Activated CD4-positive, alpha-beta T cell treated with anti-CD3 and anti-CD28 coated beads for 36 hours (primary cell): ENCODE data around the gene DUSP9. TPM values are rescaled to one million over a fixed set of nuclear protein-coding genes. Genes with fewer than 3 reads are reported as not detected.
"Not testable (repeated sequence)": the region's sequence is repeated elsewhere in the genome, so short reads cannot be mapped to it uniquely, and the experiment has no call there.

Experiments used
- ATAC-seq: fragments of 200-7000 bp; cut with Tn5 transposase; one replicate; pipeline ENCODE4 v1.10.0; 2021; ENCODE audit warnings: mild to moderate bottlenecking, moderate library complexity
- CTCF ChIA-PET: fragments of 350-600 bp; sonication (Branson Sonifier 250); formaldehyde crosslinking; loops from one replicate; lab custom pipeline; 2021; ENCODE audit warnings: antibody characterized with exemption; lab: Charles Lee
- POLR2A ChIA-PET: fragments of 350-600 bp; sonication (Branson Sonifier 250); formaldehyde crosslinking; loops from one replicate; lab custom pipeline; 2021; ENCODE audit warnings: antibody characterized with exemption, inconsistent platforms; lab: Charles Lee
- DNase-seq: peaks from one replicate; pipeline ENCODE4 v3.0.0-alpha.2; 2020
- H3K27ac Mint-ChIP-seq: one replicate; pipeline ENCODE4 v1.8.0; 2021; ENCODE audit warnings: mixed read lengths
- H3K27me3 Mint-ChIP-seq: one replicate; pipeline ENCODE4 v1.8.0; 2021; ENCODE audit warnings: mixed read lengths
- H3K36me3 Mint-ChIP-seq: one replicate; pipeline ENCODE4 v1.8.0; 2021; ENCODE audit warnings: low read depth, mixed read lengths
- H3K4me1 Mint-ChIP-seq: one replicate; pipeline ENCODE4 v1.8.0; 2021; ENCODE audit warnings: mixed read lengths
- H3K4me3 Mint-ChIP-seq: one replicate; pipeline ENCODE4 v1.8.0; 2021; ENCODE audit warnings: mild to moderate bottlenecking, moderate library complexity, mixed read lengths
- H3K9me3 Mint-ChIP-seq: one replicate; pipeline ENCODE4 v1.8.0; 2021; ENCODE audit warnings: low read depth, mixed read lengths
- intact Hi-C, 2 experiments: fragments of 100-400 bp; cut with DNase I in 1 of 2; cut with micrococcal nuclease in 1 of 2; formaldehyde crosslinking; loops; one replicate each; pipeline versions ENCODE4 v1.14.2 to v1.15.1; 2022 to 2024; cut with DNase I, micrococcal nuclease
- total RNA-seq, 2 experiments: library from RNA; stranded (reverse); gene quantifications; one replicate each; pipeline ENCODE4 v1.2.3, GENCODE V29; 2021

Gene DUSP9, protein sequence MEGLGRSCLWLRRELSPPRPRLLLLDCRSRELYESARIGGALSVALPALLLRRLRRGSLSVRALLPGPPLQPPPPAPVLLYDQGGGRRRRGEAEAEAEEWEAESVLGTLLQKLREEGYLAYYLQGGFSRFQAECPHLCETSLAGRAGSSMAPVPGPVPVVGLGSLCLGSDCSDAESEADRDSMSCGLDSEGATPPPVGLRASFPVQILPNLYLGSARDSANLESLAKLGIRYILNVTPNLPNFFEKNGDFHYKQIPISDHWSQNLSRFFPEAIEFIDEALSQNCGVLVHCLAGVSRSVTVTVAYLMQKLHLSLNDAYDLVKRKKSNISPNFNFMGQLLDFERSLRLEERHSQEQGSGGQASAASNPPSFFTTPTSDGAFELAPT
- total RNA-seq: under 1 TPM; 0.12 to 0.14 TPM

DNA sequence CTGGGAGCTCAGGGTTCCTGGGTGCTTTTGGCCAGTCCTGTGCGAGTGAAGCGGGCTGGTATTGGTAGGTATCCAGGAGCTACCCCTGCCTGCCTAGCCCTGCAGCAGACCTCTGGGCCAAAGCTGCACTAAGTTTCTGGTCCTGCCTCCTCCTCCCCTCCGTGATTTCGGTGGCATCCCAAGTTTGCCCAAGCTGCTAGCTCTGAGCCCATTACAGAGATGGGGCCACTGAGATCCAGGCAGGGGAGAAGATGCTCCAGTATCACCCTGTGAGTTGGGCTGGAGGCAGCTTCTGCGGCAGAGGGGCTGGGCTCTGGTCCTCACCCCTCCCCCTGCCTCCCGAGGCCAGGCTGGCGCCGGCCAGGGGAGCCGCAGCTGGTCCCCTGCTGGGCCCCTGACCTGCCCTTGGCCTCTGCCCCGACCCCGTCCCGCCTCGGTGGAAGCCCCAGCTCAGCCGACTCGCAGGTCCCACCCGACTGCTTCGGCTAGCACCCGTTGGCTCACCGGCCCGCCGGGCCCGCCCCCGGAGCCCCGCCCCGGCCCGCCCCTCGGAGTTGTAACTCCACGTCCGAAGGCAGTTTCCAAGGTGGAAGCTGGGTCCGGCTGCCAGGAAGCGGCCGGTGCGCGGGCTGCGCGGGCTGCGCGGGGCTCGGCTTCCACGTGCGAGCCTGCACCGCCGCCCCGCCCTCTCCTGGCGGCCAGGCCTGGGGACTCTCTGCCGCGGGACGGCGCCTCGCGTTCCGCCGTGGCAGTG is at the start of gene DUSP9:
Gene DUSP9 (plus strand): TSS at position 584 of the 754 bp plus-strand sequence. CDS start 751 bp downstream, outside the sequence.
- no peaks in the 10 kb centered on the region for H3K9me3 Mint-ChIP-seq
- intact Hi-C loops: loop anchor here (2.0 to 5.0 kb wide), 4 partner anchors 36 to 704 kb away; no protein-coding TSS in a partner anchor
- H3K27me3 Mint-ChIP-seq: peaks cover 29% of the 10 kb centered on the region
- CTCF ChIA-PET: interaction anchor here (0.7 to 3.4 kb wide), 9 partner anchors 9 to 199 kb away, joined by 3 to 12 read pairs (median 4); no protein-coding TSS in a partner anchor
- POLR2A ChIA-PET: interaction anchor here (0.6 kb wide), 1 partner anchor 37 kb away, joined by 3 read pairs; no protein-coding TSS in a partner anchor
- H3K4me3 Mint-ChIP-seq: no peak within 1 kb of the TSS
- no peak for DNase-seq
- H3K4me1 Mint-ChIP-seq: peaks cover 8% of the 10 kb centered on the region
- no peak within 1 kb of the TSS for H3K27ac Mint-ChIP-seq
- H3K36me3 Mint-ChIP-seq: no peaks in the 10 kb centered on the region
- ATAC-seq: no peak

DNA sequence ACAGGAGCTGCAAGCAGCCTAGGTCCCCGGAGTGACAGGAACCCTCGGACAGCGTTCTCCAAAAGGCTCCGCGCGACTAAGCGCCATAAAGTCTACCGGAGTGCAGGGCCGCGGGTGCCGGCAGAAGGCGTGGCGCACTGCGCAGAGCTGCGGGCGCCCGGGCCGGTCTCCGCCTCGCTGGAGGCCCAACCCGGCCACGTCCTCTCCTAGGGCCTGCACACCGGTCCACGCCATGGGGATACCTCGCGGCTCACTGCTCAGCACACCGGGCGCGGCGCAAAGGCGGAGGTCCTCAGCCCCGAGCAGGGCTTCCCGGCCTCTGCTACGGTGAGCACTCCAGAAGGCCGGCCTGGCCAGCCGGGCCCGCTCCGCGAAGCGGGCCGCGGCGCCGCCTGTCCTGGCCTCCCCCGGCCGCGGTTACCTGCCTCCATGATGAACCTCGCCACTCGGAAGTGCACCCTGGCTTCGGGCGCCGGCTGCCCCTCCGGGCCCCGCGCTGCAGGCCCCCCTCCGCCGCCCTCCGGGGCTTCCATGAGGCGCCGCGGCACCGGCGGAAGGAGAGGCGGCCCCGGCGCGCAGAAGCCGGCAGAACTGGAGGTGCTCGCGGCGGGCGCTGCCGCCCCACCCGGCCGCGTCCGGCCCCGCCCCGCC is 48.3 kb upstream of the DUSP9 start, which contains the start of gene CCNQ:
Gene CCNQ (minus strand): TSS at position 599 of the 651 bp plus-strand sequence. CDS start 66 bp downstream, at position 533.
- ChIA-PET POLR2A (interaction anchor here (0.6 to 1.2 kb wide), 3 partner anchors 11 to 133 kb away, joined by 5 read pairs; no protein-coding TSS in a partner anchor), CTCF (interaction anchor here (0.7 to 3.0 kb wide), 2 partner anchors 10 to 46 kb away, joined by 3 to 18 read pairs; no protein-coding TSS in a partner anchor)
- H3K36me3 Mint-ChIP-seq: peaks cover 9% of the 10 kb centered on the region
- H3K27ac Mint-ChIP-seq: peak within 1 kb of the TSS; percentile 72
- no peaks in the 10 kb centered on the region for H3K9me3 Mint-ChIP-seq
- ATAC-seq: peak; percentile 66
- H3K4me3 Mint-ChIP-seq: peak within 1 kb of the TSS; percentile 81
- no peaks in the 10 kb centered on the region for H3K27me3 Mint-ChIP-seq
- H3K4me1 Mint-ChIP-seq: peaks cover 35% of the 10 kb centered on the region
- intact Hi-C loops: loop anchor here in 1 of 2 experiments (1.0 to 5.0 kb wide), 9 partner anchors 11 to 640 kb away; partner anchors contain the start of genes ABCD1, BCAP31, HAUS7 and HCFC1
- DNase-seq: peak; percentile 45

DNA sequence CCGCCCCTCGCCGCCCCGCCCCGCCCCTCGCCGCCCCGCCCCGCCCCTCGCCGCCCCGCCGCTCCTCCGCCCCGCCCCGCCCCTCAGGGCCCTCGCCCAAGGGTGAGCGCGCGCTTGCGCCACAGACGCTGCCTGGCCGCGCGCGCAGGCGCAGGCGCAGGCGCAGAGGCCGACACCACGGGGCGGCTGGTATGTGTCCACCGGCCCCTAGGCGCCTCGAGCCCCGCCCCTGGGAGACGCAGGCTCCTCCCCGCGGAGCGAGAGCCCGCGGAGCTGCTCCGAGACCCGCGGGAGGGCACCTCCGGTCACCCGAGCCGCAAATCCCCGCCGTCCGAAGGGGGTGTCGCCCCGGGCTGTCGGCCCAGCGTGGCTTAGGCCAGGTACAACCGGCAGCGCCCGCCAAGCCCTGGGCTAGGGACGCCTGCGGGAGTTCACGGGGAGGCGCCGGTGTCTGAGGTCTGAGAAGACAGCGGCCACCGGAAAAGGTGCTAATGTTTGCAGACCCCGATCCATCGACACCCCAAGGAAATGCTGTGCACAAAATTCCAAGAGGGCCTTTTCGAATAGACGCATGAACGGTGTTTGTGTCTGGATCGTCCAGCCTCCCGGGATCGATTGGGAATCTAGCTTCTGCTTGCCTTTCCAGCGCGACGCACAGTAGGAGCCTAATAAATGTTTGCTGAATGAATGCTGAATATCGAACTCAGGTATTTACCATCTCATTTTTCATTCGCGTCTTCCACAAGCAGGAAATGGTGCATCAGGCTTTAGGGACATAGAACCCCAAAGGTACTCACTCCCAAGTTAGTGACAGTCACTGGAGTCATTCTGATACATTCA is 47.6 kb upstream of the DUSP9 start:
- DNase-seq (peak; percentile 92), ATAC-seq (peak; percentile 94)
- Mint-ChIP-seq H3K36me3 (peaks cover 9% of the 10 kb centered on the region), H3K4me1 (peaks cover 35% of the 10 kb centered on the region), H3K9me3 (no peaks in the 10 kb centered on the region), H3K27me3 (no peaks in the 10 kb centered on the region), H3K27ac (peak overlapping the region; percentile 72), H3K4me3 (peak overlapping the region; percentile 81)
- intact Hi-C loops: loop anchor here in 1 of 2 experiments (1.0 to 5.0 kb wide), 9 partner anchors 10 to 641 kb away; partner anchors contain the start of genes ABCD1, BCAP31, HAUS7 and HCFC1
- POLR2A ChIA-PET: interaction anchor here (1.2 kb wide), 1 partner anchor 10 kb away, joined by 5 read pairs; no protein-coding TSS in a partner anchor
- CTCF ChIA-PET: interaction anchor here (0.6 to 3.0 kb wide), 8 partner anchors 10 to 504 kb away, joined by 3 to 18 read pairs (median 4); no protein-coding TSS in a partner anchor

DNA sequence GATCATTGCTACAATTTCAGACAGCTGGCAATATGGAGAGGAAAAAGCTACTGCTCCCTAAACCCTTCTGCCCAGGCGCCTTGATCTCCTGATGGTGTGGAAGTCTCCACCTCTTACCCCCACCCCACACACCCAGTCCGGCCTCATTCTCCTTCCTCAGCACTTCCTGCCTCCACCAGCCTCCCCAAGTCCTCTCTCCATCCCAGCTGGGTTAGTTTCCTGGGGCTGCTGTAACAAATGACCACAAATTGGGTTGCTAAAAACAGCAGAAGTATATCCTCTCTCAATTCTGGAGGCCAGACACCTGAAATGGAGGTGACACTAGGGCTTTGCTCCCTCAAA is 47.0 kb upstream of the DUSP9 start:
- Mint-ChIP-seq H3K27me3 (no peaks in the 10 kb centered on the region), H3K4me3 (peak overlapping the region; percentile 81), H3K27ac (peak overlapping the region; percentile 72), H3K4me1 (peaks cover 35% of the 10 kb centered on the region), H3K36me3 (peaks cover 9% of the 10 kb centered on the region), H3K9me3 (no peaks in the 10 kb centered on the region)
- ATAC-seq (no peak), DNase-seq (peak; percentile 32)
- POLR2A ChIA-PET: interaction anchor here (1.2 kb wide), 1 partner anchor 10 kb away, joined by 5 read pairs; no protein-coding TSS in a partner anchor
- intact Hi-C loops: no loop called here
- CTCF ChIA-PET: interaction anchor here (0.6 to 3.0 kb wide), 6 partner anchors 9 to 68 kb away, joined by 3 to 18 read pairs (median 4); no protein-coding TSS in a partner anchor

DNA sequence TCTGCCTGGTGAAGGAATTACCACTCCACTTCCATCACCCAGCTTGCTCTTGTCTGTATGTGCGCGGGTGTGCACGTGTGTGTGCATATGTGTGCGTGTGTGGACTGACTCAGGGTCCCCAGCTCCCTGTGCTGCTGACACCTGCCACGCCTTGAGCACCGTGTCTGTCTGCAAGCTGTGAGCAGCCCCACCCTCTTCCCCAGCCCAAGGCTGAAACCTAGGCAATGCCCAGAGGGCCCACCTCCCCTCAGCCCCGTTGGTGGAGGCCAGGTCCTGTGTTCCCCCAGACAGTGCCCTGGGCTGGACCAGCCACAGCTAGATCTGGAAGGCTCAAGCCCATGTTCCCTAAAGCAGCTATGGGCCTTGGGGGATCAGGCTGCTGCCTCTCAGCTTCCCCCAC is 46.1 kb upstream of the DUSP9 start:
- H3K4me1 Mint-ChIP-seq: peaks cover 35% of the 10 kb centered on the region
- DNase-seq (no peak), ATAC-seq (no peak)
- intact Hi-C loops: no loop called here
- ChIA-PET POLR2A (no interaction called here), CTCF (interaction anchor here (2.5 to 3.0 kb wide), 2 partner anchors 8 to 67 kb away, joined by 6 to 18 read pairs; no protein-coding TSS in a partner anchor)
- no peak overlapping the region for H3K4me3 Mint-ChIP-seq
- no peak overlapping the region for H3K27ac Mint-ChIP-seq
- no peaks in the 10 kb centered on the region for H3K27me3 Mint-ChIP-seq
- H3K36me3 Mint-ChIP-seq: peaks cover 5% of the 10 kb centered on the region
- no peaks in the 10 kb centered on the region for H3K9me3 Mint-ChIP-seq

DNA sequence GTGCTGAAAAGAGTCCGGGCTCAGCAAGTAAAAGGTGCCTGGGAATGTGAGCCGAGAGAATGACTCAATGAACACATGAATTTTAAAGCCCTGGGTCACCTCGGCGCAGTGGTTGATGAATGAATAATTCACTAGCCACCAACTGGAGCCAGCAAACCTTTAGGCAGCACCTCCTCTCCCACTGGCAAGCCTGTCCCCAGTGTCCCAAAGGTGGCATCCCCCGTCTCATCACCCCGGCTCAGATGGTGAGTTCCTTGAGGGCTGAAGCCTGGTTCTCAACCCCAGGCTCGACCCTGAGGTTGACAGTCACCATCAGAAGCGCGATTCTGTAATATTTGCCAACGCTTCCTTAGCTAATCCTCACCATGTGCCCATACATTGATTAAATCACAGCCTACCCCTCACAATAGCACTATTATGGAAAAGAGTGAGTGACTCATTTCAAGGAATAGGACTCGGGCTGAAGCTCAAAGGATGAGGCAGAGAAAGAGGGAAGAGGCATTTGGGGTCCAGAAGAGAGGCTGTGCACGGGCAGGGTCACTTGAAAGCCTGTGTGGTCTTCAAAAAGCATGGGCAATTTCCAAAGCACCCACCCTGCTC is 45.4 kb upstream of the DUSP9 start:
- Mint-ChIP-seq H3K27me3 (no peaks in the 10 kb centered on the region), H3K4me3 (no peak overlapping the region), H3K4me1 (peaks cover 31% of the 10 kb centered on the region), H3K36me3 (peaks cover 4% of the 10 kb centered on the region), H3K9me3 (no peaks in the 10 kb centered on the region), H3K27ac (no peak overlapping the region)
- intact Hi-C loops: no loop called here
- ATAC-seq (no peak), DNase-seq (no peak)
- POLR2A ChIA-PET: no interaction called here
- CTCF ChIA-PET: interaction anchor here (2.5 kb wide), 1 partner anchor 66 kb away, joined by 6 read pairs; no protein-coding TSS in a partner anchor

DNA sequence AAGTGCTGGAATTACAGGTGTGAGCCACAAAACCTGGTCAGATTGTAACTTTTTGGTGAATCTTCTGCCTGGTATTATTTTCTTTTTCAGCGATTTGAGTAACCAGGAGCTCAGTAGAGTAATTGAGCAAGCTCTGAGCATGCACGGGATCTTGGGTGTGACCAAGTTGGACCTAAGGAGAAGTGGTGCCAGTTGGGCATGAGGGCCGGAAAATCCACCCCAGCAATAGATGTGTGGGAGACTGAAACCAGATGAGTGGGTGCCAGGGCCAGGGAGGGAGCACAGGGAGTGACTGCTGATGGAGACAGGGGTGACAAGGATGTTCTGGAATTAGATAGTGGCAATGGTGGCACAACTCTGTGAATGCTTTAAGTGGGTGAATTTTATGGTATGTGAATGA is 44.4 kb upstream of the DUSP9 start:
- Mint-ChIP-seq H3K9me3 (no peaks in the 10 kb centered on the region), H3K27ac (no peak overlapping the region), H3K36me3 (no peaks in the 10 kb centered on the region), H3K4me1 (peaks cover 23% of the 10 kb centered on the region), H3K27me3 (no peaks in the 10 kb centered on the region), H3K4me3 (no peak overlapping the region)
- DNase-seq: no peak
- intact Hi-C loops: no loop called here
- ChIA-PET CTCF (interaction anchor here (0.6 to 1.4 kb wide), 3 partner anchors 33 to 272 kb away, joined by 3 to 4 read pairs (median 3); no protein-coding TSS in a partner anchor), POLR2A (no interaction called here)
- ATAC-seq: no peak

DNA sequence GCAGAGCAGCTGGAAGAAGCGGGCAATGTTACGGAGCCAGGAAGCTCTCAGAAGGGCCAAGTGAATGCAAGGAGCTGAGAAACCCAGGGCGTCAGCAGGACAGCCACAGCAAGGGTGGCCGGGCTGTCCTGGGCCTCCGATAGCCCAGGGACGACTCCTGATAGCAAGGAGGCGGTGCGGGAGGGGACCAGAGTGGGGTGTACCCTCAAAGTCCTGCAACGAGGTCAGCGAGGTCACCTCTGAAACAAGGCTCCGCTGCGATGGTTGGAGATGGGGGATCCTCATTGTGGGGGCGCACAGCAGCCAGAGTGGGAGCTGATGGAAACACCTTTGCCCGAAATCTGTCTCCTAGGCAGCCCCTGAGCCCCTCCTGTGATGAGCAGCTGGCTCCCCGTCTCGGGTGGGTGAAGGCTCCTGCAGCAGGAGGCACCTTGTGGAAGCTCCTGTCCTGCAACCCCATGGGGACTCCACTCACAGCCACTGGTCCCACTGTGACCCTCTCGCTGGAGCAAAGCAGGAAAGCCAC is 43.8 kb upstream of the DUSP9 start:
- intact Hi-C loops: no loop called here
- POLR2A ChIA-PET: no interaction called here
- no peak for ATAC-seq
- DNase-seq: no peak
- H3K27ac Mint-ChIP-seq: no peak overlapping the region
- no peaks in the 10 kb centered on the region for H3K36me3 Mint-ChIP-seq
- no peak overlapping the region for H3K4me3 Mint-ChIP-seq
- CTCF ChIA-PET: interaction anchor here (0.6 to 1.4 kb wide), 4 partner anchors 10 to 272 kb away, joined by 3 to 4 read pairs (median 3); no protein-coding TSS in a partner anchor
- H3K4me1 Mint-ChIP-seq: peaks cover 19% of the 10 kb centered on the region
- H3K9me3 Mint-ChIP-seq: no peaks in the 10 kb centered on the region
- H3K27me3 Mint-ChIP-seq: no peaks in the 10 kb centered on the region

DNA sequence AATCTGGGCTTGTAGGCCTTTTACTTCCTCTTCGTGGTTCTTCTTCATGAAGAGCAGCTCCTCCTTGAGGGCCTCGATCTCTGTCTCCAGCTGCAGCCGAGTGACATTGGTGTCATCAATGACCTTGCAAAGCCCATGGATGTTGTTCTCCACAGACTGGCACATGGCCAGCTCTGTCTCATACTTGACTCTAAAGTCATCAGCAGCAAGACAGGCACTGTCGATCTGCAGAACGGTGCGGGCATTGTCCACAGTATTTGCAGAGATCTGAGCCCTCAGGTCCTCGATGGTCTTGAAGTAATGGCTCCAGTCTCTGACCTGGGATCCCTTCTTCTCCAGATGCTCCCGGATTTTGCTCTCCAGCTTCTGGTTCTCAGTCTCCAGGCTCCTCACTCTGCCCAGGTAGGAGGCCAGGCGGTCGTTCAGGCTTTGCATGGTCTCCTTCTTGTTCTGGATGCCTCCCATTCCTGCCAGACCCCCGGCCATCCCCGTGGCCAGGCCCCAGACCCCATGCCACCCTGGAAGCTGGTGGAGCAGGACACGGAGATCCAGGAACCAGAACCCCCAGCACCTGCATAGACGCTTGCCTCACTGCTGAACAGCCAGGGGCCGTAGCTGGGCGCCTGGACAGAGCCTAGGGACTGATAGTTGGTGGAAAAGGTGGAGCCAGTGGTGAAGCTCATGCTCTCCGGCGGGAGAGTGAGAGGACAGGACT is 42.2 kb upstream of the DUSP9 start:
- not testable (repeated sequence) for H3K4me3 Mint-ChIP-seq, H3K27ac Mint-ChIP-seq, H3K36me3 Mint-ChIP-seq, DNase-seq, H3K9me3 Mint-ChIP-seq, ATAC-seq, H3K27me3 Mint-ChIP-seq
- ChIA-PET CTCF (interaction anchor here (0.8 kb wide), 1 partner anchor 44 kb away, joined by 3 read pairs; no protein-coding TSS in a partner anchor), POLR2A (interaction anchor here (0.6 kb wide), 1 partner anchor 52 kb away, joined by 4 read pairs; no protein-coding TSS in a partner anchor)
- intact Hi-C loops: loop anchor here in 1 of 2 experiments (5.0 kb wide), 2 partner anchors 42 to 62 kb away; partner anchors contain the start of gene DUSP9
- peaks cover 27% of the 10 kb centered on the region for H3K4me1 Mint-ChIP-seq
